ENCODE measurements around the gene DIRAS1.
"Not testable (repeated sequence)": the region's sequence is repeated elsewhere in the genome, so short reads cannot be mapped to it uniquely, and the experiment has no call there.

DIRAS1 gene

GRCh38 chr19:2703691-2704216 is 17.4 kb downstream of the DIRAS1 start:
- no peak for DNase-seq

- DNase-seq, result no peak
Measured at GRCh38 chr19:2703077-2703437, 18.1 kb downstream of the DIRAS1 start.

GRCh38 chr19:2702170-2703076 is 18.7 kb downstream of the DIRAS1 start, which contains the start of gene GNG7:
TSS of gene GNG7 (minus strand) at chr19:2702694. CDS start at chr19:2520688, 182,006 bp downstream.
- DNase-seq, result peak; percentile 91

- DNase-seq, result no peak
Measured at GRCh38 chr19:2701361-2702169, 19.6 kb downstream of the DIRAS1 start.

- DNase-seq, result no peak
Measured at GRCh38 chr19:2700660-2701360, 20.4 kb downstream of the DIRAS1 start.

GRCh38 chr19:2699413-2700140 is 21.6 kb downstream of the DIRAS1 start:
- no peak for DNase-seq

GRCh38 chr19:2694196-2694595 is 27.0 kb downstream of the DIRAS1 start:
- no peak for DNase-seq

- DNase-seq, result no peak
Measured at GRCh38 chr19:2693492-2694160, 27.5 kb downstream of the DIRAS1 start.

- no peak for DNase-seq
Measured at GRCh38 chr19:2691951-2692350, 29.2 kb downstream of the DIRAS1 start.

- no peak for DNase-seq
Measured at GRCh38 chr19:2690856-2691255, 30.3 kb downstream of the DIRAS1 start.

GRCh38 chr19:2686360-2686759 is 34.8 kb downstream of the DIRAS1 start:
- DNase-seq, result no peak

- DNase-seq, result no peak
Measured at GRCh38 chr19:2685204-2685704, 35.9 kb downstream of the DIRAS1 start.

GRCh38 chr19:2683430-2684003 is 37.7 kb downstream of the DIRAS1 start:
- DNase-seq, result no peak

- no peak for DNase-seq
Measured at GRCh38 chr19:2680808-2681207, 40.4 kb downstream of the DIRAS1 start.

- no peak for DNase-seq
Measured at GRCh38 chr19:2679439-2679838, 41.7 kb downstream of the DIRAS1 start.

- DNase-seq, result not testable (repeated sequence)
Measured at GRCh38 chr19:2678948-2679347, 42.2 kb downstream of the DIRAS1 start.

GRCh38 chr19:2678044-2678671 is 43.0 kb downstream of the DIRAS1 start:
- no peak for DNase-seq

GRCh38 chr19:2676823-2677222 is 44.3 kb downstream of the DIRAS1 start:
- DNase-seq, result no peak

- no peak for DNase-seq
Measured at GRCh38 chr19:2675892-2676291, 45.3 kb downstream of the DIRAS1 start.

- DNase-seq, result no peak
Measured at GRCh38 chr19:2670217-2670616, 51.0 kb downstream of the DIRAS1 start.

All from activated CD4-positive, alpha-beta T cell treated with anti-CD3 and anti-CD28 coated beads for 1 hour (primary cell).